ENCODE measurements around the gene FCGR3B.
"Not testable (repeated sequence)": the region's sequence is repeated elsewhere in the genome, so short reads cannot be mapped to it uniquely, and the experiment has no call there.

- TF ChIP-seq CTCF (conservative IDR thresholded peaks at IDR 0.05 in 1 of 2, IDR thresholded peaks at IDR 0.05 in 1 of 2; ENCODE audit: extremely low read depth in 1 of 2, insufficient read depth in 1 of 2, low read depth in 1 of 2, low read length in 2 of 2); EZH2 (IDR thresholded peaks at IDR 0.05; ENCODE audit: borderline replicate concordance, low read length): not testable (repeated sequence)
Observed at GRCh38 chr1:161661660-161662311, 30.8 kb upstream of the FCGR3B start.

All from mammary epithelial cell (primary cell).